HepG2 (cell line): Measurements from ENCODE around the gene LBR. TPM values are rescaled to one million over a fixed set of nuclear protein-coding genes. Genes with fewer than 3 reads are reported as not detected.

Source experiments
- ARNT ChIP-seq: fragments of 450-650 bp; IDR thresholded peaks from 2 replicates; pipeline ENCODE4 v1.6.1; 2017
- DNMT1 ChIP-seq: sonication (generic); formaldehyde crosslinking; IDR thresholded peaks from 2 replicates; pipeline ENCODE4 v1.5.1; 2020; ENCODE audit warnings: mild to moderate bottlenecking, missing genetic modification reagents
- DNMT3B ChIP-seq: conservative IDR thresholded peaks from 2 replicates; pipeline ENCODE4 v1.6.1; 2016; ENCODE audit warnings: missing biosample characterization, control low read depth
- MEF2D ChIP-seq: sonication (generic); formaldehyde crosslinking; IDR thresholded peaks from 2 replicates; pipeline ENCODE4 v1.5.1; 2020; ENCODE audit warnings: mild to moderate bottlenecking, missing genetic modification reagents
- NFAT5 ChIP-seq: sonication (generic); formaldehyde crosslinking; IDR thresholded peaks from 2 replicates; pipeline ENCODE4 v1.4.0; 2020; ENCODE audit warnings: missing genetic modification reagents
- RARA ChIP-seq: IDR thresholded peaks from 2 replicates; pipeline ENCODE4 v1.6.1; 2016; ENCODE audit warnings: missing genetic modification reagents, missing compliant biosample characterization
- SIX1 ChIP-seq: sonication (generic); formaldehyde crosslinking; IDR thresholded peaks from 2 replicates; pipeline ENCODE4 v1.4.0; 2020; ENCODE audit warnings: missing genetic modification reagents, borderline replicate concordance
- SP4 ChIP-seq: sonication (generic); formaldehyde crosslinking; IDR thresholded peaks from 2 replicates; pipeline ENCODE4 v1.8.1; 2023; ENCODE audit warnings: mild to moderate bottlenecking, missing genetic modification reagents
- ZMYM4 ChIP-seq: sonication (generic); formaldehyde crosslinking; IDR thresholded peaks from 2 replicates; pipeline ENCODE4 v1.8.1; 2023; ENCODE audit warnings: mild to moderate bottlenecking, missing genetic modification reagents
- ZNF276 ChIP-seq: sonication (generic); formaldehyde crosslinking; IDR thresholded peaks from 2 replicates; pipeline ENCODE4 v1.4.0; 2020; ENCODE audit warnings: mild to moderate bottlenecking, low read depth, missing genetic modification reagents
- ZNF34 ChIP-seq: sonication (generic); formaldehyde crosslinking; IDR thresholded peaks from 2 replicates; pipeline ENCODE4 v1.4.0; 2020; ENCODE audit warnings: mild to moderate bottlenecking, missing genetic modification reagents, borderline replicate concordance
- ZNF569 ChIP-seq: sonication (generic); formaldehyde crosslinking; IDR thresholded peaks from 2 replicates; pipeline ENCODE4 v1.5.0; 2020; ENCODE audit warnings: mild to moderate bottlenecking, missing genetic modification reagents, moderate library complexity, borderline replicate concordance
- ZNF577 ChIP-seq: sonication (generic); formaldehyde crosslinking; IDR thresholded peaks from 2 replicates; pipeline ENCODE4 v1.4.0; 2020; ENCODE audit warnings: mild to moderate bottlenecking, low read depth, missing genetic modification reagents, borderline replicate concordance
- ZNF589 ChIP-seq: sonication (generic); formaldehyde crosslinking; conservative IDR thresholded peaks from 2 replicates; pipeline ENCODE4 v1.8.0; 2022; ENCODE audit warnings: mild to moderate bottlenecking, moderate library complexity, missing genetic modification reagents
- ZNF615 ChIP-seq: sonication (generic); formaldehyde crosslinking; IDR thresholded peaks from 2 replicates; pipeline ENCODE4 v1.5.0; 2020; ENCODE audit warnings: mild to moderate bottlenecking, missing genetic modification reagents, borderline replicate concordance
- ZNF709 ChIP-seq: sonication (generic); formaldehyde crosslinking; IDR thresholded peaks from 2 replicates; pipeline ENCODE4 v1.5.0; 2020; ENCODE audit warnings: mild to moderate bottlenecking, missing genetic modification reagents
- ZNF724P ChIP-seq: sonication (generic); formaldehyde crosslinking; IDR thresholded peaks from 2 replicates; pipeline ENCODE4 v1.8.0; 2022; ENCODE audit warnings: missing genetic modification reagents, borderline replicate concordance
- ZNF740 ChIP-seq: sonication (generic); formaldehyde crosslinking; IDR thresholded peaks from 2 replicates; pipeline ENCODE4 v1.4.0; 2020; ENCODE audit warnings: missing genetic modification reagents
- ZNF878 ChIP-seq: sonication (generic); formaldehyde crosslinking; IDR thresholded peaks from 2 replicates; pipeline ENCODE4 v1.8.1; 2023; ENCODE audit warnings: mild to moderate bottlenecking, missing genetic modification reagents, moderate library complexity
- ZSCAN20 ChIP-seq: sonication (generic); formaldehyde crosslinking; IDR thresholded peaks from 2 replicates; pipeline ENCODE4 v1.4.0; 2020; ENCODE audit warnings: missing genetic modification reagents, mild to moderate bottlenecking, borderline replicate concordance
- ZSCAN5A ChIP-seq: sonication (generic); formaldehyde crosslinking; IDR thresholded peaks from 2 replicates; pipeline ENCODE4 v1.8.0; 2022; ENCODE audit warnings: mild to moderate bottlenecking, missing genetic modification reagents, borderline replicate concordance
- polyA plus RNA-seq, 8 experiments: library from polyadenylated mRNA; depleted of rRNA in 3 of 8; stranded (reverse) in 7 of 8; unstranded in 1 of 8; fragments of >200 nt; fragmentation: Illumina TruSeq in 4 of 8; extraction: Trizol in 4 of 8; gene quantifications; 2 replicates each; pipeline versions ENCODE4 v1.2.1 to v1.2.3, GENCODE V29; 2011 to 2016; ENCODE audit warnings: low read depth in 4 of 8, missing spikeins in 1 of 8, mixed read lengths in 1 of 8; ENCODE audit not compliant: insufficient read depth in 1 of 8
- total RNA-seq, 5 experiments: library from RNA; depleted of rRNA; stranded (reverse); fragments of >200 nt; fragmentation: Illumina TruSeq; extraction: Trizol; gene quantifications; 2 replicates each; pipeline ENCODE4 v1.2.3, GENCODE V29; 2016; ENCODE audit warnings: low read depth in 1 of 5

LBR gene
- total and polyA plus RNA-seq, 2 of the 13 experiments (the other 11 are each of a cell fraction or from before 2014, with no cell fraction given) = 38.9 to 76.7 TPM

GRCh38 chr1:225441314-225442122 lies 13.7 kb upstream of the LBR start (continued):
- TF ChIP-seq NFAT5 (CRISPR knock-in tag) (no peak), ZNF709 (no peak), ZSCAN20 (CRISPR knock-in tag) (no peak), SIX1 (0 out of 2 replicates have a peak, but pooled peaks have one; percentile 9), MEF2D (no peak), ZNF878 (CRISPR knock-in tag) (no peak), ZNF740 (CRISPR knock-in tag) (no peak), RARA (no peak), DNMT1 (CRISPR knock-in tag) (no peak), ZNF724P (CRISPR knock-in tag) (no peak), ZNF615 (no peak), ZNF34 (CRISPR knock-in tag) (0 out of 2 replicates have a peak, but pooled peaks have one; percentile 44), ZNF589 (CRISPR knock-in tag) (no peak), DNMT3B (CRISPR knock-in tag) (no peak), ZNF276 (no peak), ZMYM4 (CRISPR knock-in tag) (peak; percentile 86), ZSCAN5A (CRISPR knock-in tag) (no peak), ARNT (no peak), ZNF569 (CRISPR knock-in tag) (no peak), SP4 (CRISPR knock-in tag) (no peak; the same call in 1 of the 2 replicates), ZNF577 (CRISPR knock-in tag) (no peak)
